GM21723 (cell line): ENCODE measurements around the gene PDPR.
A peak's percentile ranks its signal among the peaks of the same experiment; 100 is the strongest.
"Not testable (repeated sequence)": the region's sequence is repeated elsewhere in the genome, so short reads cannot be mapped to it uniquely, and the experiment has no call there.

ENCODE experiments used
- ATAC-seq: cut with Tn5 transposase; IDR thresholded peaks from one replicate; pipeline ENCODE4 v1.9.1; 2021; ENCODE audit warnings: mild to moderate bottlenecking, moderate library complexity; ENCODE audit not compliant: unreplicated experiment

PDPR gene

GRCh38 chr16:70160821-70161220 lies 46.7 kb downstream of the PDPR start:
- no peak for ATAC-seq

- ATAC-seq, result no peak
These were observed 47.2 kb downstream of the PDPR start for GRCh38 chr16:70161350-70161749.

GRCh38 chr16:70162041-70162451 lies 47.9 kb downstream of the PDPR start:
- no peak for ATAC-seq

GRCh38 chr16:70163596-70163995 lies 49.5 kb downstream of the PDPR start:
- no peak for ATAC-seq

GRCh38 chr16:70166688-70167087 lies 52.6 kb downstream of the PDPR start:
- ATAC-seq, result not testable (repeated sequence)

- ATAC-seq, result not testable (repeated sequence)
These were observed 59.2 kb downstream of the PDPR start, which contains the start of gene CLEC18C for GRCh38 chr16:70173212-70173837. TSS of gene CLEC18C (plus strand) at chr16:70173787. CDS start at chr16:70174279, 492 bp downstream.

GRCh38 chr16:70173916-70174315 lies 59.8 kb downstream of the PDPR start:
- not testable (repeated sequence) for ATAC-seq

- not testable (repeated sequence) for ATAC-seq
These were observed 60.3 kb downstream of the PDPR start for GRCh38 chr16:70174387-70174932.

GRCh38 chr16:70187858-70188607 lies 73.9 kb downstream of the PDPR start:
- ATAC-seq, result peak; percentile 72

- not testable (repeated sequence) for ATAC-seq
These were observed 74.4 kb downstream of the PDPR start for GRCh38 chr16:70188608-70188915.

- not testable (repeated sequence) for ATAC-seq
These were observed 76.4 kb downstream of the PDPR start for GRCh38 chr16:70190574-70190973.

GRCh38 chr16:70196683-70197300 lies 82.7 kb downstream of the PDPR start:
- ATAC-seq, result not testable (repeated sequence)

- not testable (repeated sequence) for ATAC-seq
These were observed 83.5 kb downstream of the PDPR start for GRCh38 chr16:70197611-70198010.

GRCh38 chr16:70198230-70198629 lies 84.1 kb downstream of the PDPR start:
- not testable (repeated sequence) for ATAC-seq

GRCh38 chr16:70198666-70199065 lies 84.5 kb downstream of the PDPR start:
- ATAC-seq, result not testable (repeated sequence)

- not testable (repeated sequence) for ATAC-seq
These were observed 85.0 kb downstream of the PDPR start for GRCh38 chr16:70199170-70199569.

- not testable (repeated sequence) for ATAC-seq
These were observed 85.9 kb downstream of the PDPR start for GRCh38 chr16:70200063-70200462.

- ATAC-seq, result not testable (repeated sequence)
These were observed 89.4 kb downstream of the PDPR start for GRCh38 chr16:70203508-70203907.

- ATAC-seq, result not testable (repeated sequence)
These were observed 89.9 kb downstream of the PDPR start for GRCh38 chr16:70204010-70204409.

- ATAC-seq, result not testable (repeated sequence)
These were observed 90.7 kb downstream of the PDPR start for GRCh38 chr16:70204668-70205405.

- not testable (repeated sequence) for ATAC-seq
These were observed 92.2 kb downstream of the PDPR start for GRCh38 chr16:70206382-70206781.
